Measurements from ENCODE around the gene MRPS16.

MRPS16 gene

DNA sequence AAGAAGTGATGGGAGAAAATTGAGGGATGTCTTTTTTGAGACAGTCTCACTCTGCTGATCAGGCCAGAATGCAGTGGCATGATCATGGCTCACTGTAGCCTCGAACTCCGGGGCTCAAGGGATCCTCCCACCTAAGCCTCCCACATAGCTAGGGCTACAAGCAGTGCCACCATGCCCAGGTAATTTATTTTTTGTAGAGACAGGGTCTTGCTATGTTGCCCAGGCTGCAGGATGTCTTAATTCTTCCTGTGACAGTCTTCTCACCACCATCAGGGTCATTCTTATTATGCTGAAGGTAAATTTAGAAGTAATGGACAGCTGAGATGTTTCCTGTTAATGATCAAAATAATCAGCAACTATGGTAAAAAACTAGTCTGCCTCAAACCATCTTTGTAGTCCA is 12.5 kb downstream of the MRPS16 start:
- no peak for DNase-seq (ENCODE audit: low read depth)
- no peak overlapping the region for H3K4me3 ChIP-seq (ENCODE audit: low read depth, low read length)
- TF ChIP-seq, protein P1, sequence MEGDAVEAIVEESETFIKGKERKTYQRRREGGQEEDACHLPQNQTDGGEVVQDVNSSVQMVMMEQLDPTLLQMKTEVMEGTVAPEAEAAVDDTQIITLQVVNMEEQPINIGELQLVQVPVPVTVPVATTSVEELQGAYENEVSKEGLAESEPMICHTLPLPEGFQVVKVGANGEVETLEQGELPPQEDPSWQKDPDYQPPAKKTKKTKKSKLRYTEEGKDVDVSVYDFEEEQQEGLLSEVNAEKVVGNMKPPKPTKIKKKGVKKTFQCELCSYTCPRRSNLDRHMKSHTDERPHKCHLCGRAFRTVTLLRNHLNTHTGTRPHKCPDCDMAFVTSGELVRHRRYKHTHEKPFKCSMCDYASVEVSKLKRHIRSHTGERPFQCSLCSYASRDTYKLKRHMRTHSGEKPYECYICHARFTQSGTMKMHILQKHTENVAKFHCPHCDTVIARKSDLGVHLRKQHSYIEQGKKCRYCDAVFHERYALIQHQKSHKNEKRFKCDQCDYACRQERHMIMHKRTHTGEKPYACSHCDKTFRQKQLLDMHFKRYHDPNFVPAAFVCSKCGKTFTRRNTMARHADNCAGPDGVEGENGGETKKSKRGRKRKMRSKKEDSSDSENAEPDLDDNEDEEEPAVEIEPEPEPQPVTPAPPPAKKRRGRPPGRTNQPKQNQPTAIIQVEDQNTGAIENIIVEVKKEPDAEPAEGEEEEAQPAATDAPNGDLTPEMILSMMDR (IDR thresholded peaks at IDR 0.05; ENCODE audit: control insufficient read depth, extremely low read depth, insufficient read depth): no peak

DNA sequence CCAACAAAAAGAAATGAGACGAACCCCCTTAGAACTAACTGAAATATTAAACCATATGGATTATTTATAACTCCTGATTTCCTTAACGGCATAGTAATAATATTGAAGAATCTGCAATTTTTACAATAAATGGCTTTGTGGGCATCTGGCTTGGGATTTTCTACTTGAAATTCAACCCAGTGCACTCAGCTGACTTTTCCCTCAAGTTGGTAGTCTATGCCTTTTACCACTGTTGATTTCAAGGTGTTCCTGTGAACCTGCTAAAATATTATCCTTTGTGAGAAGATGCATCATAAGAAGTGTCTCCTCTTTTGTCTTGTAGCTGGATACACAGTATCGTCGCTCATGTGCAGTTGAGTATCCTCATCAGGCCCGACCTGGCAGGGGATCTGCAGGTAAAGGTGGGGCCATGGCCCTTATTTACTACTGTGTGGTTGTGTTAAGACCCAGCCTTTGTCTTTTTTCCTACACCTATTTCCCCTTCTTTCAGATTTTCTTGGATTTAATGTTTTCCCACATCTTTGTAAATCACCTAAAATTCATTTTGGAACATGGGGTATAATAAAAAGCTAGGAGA is 13.4 kb downstream of the MRPS16 start:
- DNase-seq (ENCODE audit: low read depth): no peak
- H3K4me3 ChIP-seq (ENCODE audit: low read depth, low read length): no peak overlapping the region
- TF ChIP-seq, protein P1 (IDR thresholded peaks at IDR 0.05; ENCODE audit: control insufficient read depth, extremely low read depth, insufficient read depth): no peak

DNA sequence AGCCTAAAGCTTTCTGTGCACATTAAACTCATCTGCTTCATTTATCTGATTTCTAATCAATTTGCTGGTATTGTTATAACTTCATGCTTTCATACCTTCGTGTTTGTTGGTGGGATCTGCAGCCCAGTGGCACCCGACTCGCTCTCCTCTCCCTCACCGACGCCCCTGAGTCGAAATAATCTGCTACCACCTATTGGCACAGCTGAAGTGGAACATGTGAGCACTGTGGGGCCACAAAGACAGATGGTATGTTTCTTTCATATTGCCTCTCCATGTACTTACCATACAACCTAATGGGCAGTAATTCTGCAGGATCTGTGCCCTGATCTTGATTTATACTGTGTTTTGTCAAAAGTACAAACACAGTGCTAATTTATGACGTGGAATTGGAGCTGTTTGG is 17.7 kb downstream of the MRPS16 start:
- no peak overlapping the region for H3K4me3 ChIP-seq (ENCODE audit: low read depth, low read length)
- no peak for DNase-seq (ENCODE audit: low read depth)
- TF ChIP-seq, protein P1 (IDR thresholded peaks at IDR 0.05; ENCODE audit: control insufficient read depth, extremely low read depth, insufficient read depth): no peak

DNA sequence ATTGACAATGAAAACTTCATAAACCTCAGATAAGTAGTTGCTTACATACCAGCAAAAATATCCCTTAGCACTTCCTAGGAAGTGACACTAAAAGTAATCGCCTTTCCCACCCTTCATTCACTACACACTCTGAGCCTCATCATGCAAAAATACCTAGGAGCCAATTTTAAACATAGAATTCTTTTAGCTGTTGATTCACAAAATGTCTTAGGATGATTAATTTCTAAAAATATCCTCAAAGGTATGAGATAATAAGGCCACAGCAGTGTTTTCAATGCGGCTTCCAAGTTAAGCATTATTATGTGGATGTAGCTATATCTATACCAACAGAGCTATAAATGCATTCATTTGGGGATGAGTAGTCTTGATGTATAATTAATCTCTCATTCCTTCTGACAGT is 18.6 kb downstream of the MRPS16 start:
- no peak overlapping the region for H3K4me3 ChIP-seq (ENCODE audit: low read depth, low read length)
- TF ChIP-seq, protein P1 (IDR thresholded peaks at IDR 0.05; ENCODE audit: control insufficient read depth, extremely low read depth, insufficient read depth): no peak
- no peak for DNase-seq (ENCODE audit: low read depth)

DNA sequence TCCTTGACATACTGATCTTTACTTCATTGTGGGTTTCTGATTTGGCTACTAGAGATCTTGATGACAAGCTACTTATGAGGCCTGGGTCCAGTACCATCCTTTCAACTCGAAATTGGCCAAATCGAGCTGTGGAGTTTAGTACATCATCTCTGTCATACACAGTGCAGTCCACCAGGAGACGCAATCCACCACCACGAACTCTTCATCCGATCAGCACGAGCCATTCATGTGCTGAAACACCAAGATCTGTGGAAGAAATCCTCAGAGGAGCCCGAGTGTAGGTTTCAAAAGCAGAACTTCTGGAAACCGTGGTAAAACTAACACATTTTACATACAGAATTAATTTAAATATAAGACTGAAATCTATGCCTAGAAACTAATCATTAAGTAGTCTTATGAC is 19.6 kb downstream of the MRPS16 start:
- TF ChIP-seq, protein P1 (IDR thresholded peaks at IDR 0.05; ENCODE audit: control insufficient read depth, extremely low read depth, insufficient read depth): no peak
- no peak for DNase-seq (ENCODE audit: low read depth)
- H3K4me3 ChIP-seq (ENCODE audit: low read depth, low read length): no peak overlapping the region

DNA sequence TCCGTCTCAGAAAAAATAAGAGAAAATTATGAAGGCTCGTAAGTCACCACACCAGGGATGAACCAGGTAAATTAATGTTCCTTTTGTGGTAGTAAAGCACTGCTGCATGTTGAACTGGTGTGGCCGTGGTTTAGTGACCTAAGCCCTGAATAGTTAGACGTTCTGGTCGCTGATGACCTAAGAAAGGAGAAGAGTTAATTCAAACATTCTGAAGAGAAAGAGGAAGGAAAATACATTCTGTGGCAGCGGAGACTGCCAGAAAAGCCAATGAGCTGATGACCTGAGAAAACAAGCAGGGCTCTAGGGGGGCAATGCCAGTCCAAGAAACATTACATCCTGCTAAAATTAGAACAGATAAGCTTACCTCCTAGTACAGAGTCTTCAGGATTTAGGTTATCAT is 22.9 kb downstream of the MRPS16 start:
- TF ChIP-seq, protein P1 (IDR thresholded peaks at IDR 0.05; ENCODE audit: control insufficient read depth, extremely low read depth, insufficient read depth): no peak

DNA sequence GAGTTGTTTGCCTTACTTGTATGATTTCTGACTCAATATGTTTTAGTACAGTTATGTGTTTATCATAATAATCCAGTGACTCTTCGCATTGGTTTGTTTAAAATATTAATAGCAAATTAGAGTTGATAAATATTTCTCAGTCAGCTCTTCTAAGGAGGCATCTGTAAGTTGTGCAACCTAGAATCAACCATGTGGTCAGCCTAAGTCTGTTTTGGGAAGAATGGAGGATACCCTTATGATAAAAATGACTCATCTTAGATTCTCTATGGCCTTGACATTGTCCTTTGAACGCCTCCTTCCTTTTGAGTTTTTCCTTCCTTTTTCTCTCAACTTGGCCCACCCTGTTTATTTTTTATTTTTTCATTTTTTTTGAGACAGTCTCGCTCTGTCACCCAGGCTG is 24.2 kb downstream of the MRPS16 start:
- H3K4me3 ChIP-seq (ENCODE audit: low read depth, low read length): no peak overlapping the region
- TF ChIP-seq, protein P1 (IDR thresholded peaks at IDR 0.05; ENCODE audit: control insufficient read depth, extremely low read depth, insufficient read depth): no peak
- no peak for DNase-seq (ENCODE audit: low read depth)

More for the DNA sequence above, 22.9 kb downstream of the MRPS16 start:
- H3K4me3 ChIP-seq (ENCODE audit: low read depth, low read length): no peak overlapping the region
- no peak for DNase-seq (ENCODE audit: low read depth)
